HG02759 (cell line): Measurements from ENCODE around the gene PRICKLE2.

ENCODE experiments used
- ATAC-seq: cut with Tn5 transposase; IDR thresholded peaks from one replicate; pipeline ENCODE4 v1.9.1; 2021; ENCODE audit warnings: mild to moderate bottlenecking, moderate library complexity; ENCODE audit not compliant: unreplicated experiment

PRICKLE2 gene

DNA sequence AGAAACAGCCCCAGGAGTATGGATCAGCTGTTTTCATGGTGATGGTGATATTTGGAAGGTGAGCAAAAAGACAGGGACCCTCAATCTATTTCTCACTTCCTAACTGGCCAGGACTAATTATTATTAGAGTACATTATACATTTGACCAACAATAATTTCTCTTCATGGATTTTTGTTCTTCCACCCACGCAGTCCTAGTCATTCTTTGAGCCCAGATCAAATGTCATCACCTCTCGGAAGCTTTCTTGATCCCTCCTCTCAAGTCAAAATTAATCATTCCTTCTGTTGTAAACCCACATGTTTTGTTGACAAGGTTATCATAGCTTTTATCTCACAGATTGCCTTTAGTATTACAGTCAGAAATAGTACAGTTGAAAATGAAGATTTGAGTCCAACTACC, 29.2 kb upstream of the PRICKLE2 start:
- no peak for ATAC-seq

DNA sequence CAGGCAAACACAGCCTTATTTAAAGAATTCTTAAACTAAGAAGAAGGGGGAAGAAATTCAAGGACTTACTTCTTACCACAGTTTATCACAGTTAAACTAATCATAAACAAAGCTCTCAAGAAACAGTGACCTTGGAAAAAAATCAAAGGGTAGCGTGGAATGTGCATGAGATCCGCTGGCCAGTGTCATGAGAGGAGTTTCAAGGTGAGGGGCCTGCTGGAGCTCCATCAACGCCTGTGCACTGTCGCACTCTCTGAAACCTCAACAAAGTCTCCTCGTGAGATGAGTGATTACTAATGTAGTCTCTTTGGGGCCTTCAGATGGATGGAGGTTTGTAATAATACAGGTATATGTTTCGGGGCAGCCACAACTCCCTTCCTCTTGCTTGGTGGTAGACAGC, 28.4 kb upstream of the PRICKLE2 start:
- ATAC-seq, result no peak

- ATAC-seq, result no peak
Measured at GRCh38 chr3:64251019-64251418, 25.8 kb upstream of the PRICKLE2 start.

DNA sequence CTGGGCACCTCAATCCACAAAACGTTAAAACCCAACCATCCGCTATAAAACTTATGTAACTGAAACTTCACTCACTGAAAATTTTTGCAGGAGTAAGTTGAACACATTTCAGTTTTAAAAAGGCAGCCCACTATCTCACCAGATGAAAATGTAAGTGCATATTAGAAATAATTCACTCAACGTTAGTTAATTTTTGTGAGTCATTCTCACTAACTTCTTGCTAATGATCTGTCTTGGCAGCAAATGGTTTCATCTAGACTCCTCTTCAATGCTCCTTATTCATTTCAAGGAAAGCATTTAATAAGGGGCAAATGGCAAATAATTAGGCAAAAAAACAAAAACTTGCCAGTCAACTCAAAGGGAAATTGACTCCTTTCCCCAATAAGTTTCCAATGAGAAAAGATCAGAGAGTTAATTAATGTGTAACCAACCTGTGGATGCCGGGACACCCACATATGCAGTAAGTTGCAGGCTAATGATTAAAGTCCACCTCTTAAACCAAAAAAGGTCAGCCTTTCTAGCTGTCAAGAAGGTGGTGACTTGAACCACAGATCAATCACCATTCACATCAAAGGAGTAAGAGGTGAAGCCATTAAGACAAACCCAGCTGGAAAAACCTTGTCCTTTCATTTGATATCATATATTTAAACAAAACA, 22.9 kb upstream of the PRICKLE2 start:
- no peak for ATAC-seq

DNA sequence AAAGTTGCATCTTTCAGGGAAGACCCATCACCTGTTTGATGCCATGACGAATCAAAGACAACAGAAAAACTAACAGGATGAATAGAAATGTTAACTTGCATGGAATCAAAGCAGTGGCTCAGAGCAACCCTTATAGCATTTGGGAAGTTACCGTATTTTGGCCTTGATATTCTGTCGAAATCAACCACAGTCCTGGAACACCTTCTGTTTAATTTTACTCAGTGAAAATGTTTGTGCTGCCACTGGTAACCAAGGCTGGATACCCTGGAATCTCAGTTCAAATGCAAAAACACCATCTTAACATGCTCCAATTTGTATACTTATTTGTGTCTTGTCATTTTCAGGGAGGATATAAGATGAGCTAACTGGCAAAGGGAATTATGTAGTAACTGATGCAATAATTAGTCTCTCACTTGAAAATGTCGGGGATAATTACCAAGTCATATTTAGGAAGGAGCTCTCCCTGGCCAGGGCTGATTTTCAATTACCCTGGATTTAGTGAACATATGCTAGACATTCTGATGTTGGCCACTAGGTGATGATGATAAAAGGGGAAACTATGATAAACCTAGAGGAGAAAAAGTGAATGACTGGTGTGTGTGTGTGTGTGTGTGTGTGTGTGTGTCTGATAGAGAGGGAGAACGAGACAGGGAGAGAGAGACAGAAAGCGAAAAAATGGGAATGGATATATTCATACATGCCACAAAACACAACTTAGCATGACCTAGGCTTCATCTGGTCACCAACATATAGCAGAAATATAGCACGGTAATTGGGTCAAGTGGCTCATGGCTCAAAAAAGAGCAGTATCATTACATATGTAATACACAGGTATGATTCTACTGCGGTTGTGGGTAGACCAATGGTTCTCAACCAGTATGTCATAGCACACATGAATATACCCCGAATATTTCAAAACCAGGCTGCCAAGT, 19.0 kb upstream of the PRICKLE2 start:
- no peak for ATAC-seq

DNA sequence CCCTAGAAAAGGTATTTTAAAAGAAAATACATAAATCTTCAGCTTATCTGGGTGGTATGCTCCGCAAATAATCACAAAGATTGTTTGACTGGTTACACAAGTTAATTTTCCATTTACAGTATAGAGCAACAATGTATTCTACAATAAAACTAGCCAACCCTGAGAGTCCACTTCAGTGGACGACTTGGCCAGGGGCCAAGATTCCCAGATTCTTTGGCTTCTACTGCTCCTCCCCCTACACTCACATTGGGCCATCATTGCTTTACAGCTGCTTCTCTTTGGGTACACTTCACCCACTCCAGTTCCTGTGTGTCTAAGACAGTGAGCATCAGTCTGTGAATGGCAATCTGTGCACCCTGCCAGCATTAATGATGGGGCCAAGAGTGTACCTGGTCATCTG, 17.2 kb upstream of the PRICKLE2 start:
- no peak for ATAC-seq

DNA sequence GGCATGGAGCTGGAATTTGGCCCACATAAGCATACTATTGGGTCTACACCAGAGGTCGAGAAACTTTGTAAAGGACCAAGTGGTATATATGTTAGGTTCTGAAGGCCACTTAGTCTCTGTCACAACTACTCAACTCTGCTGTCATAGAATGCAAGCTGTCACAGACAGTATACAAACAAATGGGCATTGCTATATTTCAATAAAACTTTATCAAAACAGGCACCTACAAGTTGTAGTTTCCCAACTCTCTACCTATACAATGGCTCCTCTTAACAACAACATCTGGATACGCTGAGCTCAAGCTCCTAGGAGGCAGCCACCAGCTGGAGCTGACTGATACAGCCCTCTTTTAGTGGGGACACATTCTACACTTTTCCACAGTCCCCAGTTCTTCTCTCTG, 15.7 kb upstream of the PRICKLE2 start:
- ATAC-seq, result no peak

DNA sequence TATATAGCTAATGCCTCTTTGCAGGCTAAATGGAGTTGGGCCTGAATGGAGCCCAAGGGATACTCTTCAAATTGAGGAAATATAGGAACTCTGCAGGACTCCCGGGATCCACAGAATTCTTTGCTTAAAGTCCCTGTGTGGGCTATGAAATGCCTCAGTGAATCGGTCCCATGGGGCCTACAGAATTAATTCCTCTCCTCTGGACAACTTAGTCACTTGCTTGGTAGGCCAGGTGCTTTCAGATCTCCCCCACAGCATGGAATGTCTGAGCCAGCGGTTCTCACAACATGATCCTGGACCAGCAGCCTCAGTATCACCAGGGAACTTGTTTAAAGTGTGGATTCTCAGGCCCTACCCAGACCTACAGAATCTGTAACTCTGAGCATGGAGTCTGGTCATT, 15.1 kb upstream of the PRICKLE2 start:
- ATAC-seq, result no peak

- ATAC-seq, result no peak
Measured at GRCh38 chr3:64239841-64240240, 14.6 kb upstream of the PRICKLE2 start.

GRCh38 chr3:64238971-64239667, 13.9 kb upstream of the PRICKLE2 start:
- ATAC-seq, result no peak

DNA sequence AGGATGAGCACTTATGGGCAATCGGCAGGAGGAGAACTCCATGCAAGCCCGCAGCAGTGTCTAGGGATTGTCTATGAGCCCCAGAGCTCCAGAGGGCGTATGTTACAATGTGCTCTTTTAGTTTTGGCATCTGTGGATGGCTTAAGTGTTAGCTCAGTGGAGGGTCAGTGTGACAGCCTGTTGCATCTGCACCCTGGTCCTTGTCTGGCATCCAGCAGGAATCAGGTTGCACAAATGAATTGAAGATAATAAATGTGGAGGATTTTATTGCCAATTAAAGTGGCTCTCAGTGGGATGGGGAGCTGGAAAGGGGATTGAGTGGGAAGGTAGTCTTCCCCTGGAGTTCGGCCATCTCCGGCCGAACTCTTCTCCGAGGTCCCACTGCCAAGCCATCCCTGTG, 11.8 kb upstream of the PRICKLE2 start:
- ATAC-seq, result no peak

GRCh38 chr3:64235605-64236004, 10.3 kb upstream of the PRICKLE2 start:
- ATAC-seq, result no peak

DNA sequence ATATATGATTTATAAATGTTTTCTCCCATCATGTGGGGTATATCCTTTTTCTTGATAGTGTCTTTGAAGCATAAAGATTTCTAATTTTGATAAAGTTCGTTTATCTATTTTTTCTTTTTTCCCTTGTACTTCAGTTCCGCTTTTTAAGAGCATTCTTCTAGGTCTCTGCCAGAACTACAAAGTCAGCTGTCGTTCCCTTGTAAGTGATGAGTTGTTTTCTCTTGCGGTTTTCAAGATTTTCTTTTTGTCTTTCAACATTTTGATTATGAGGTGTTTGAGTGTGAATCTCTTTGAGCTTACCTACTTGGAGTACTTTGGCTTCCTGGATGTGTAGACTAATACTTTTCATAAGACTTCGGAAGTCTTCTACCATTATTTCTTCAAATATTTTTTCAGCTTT, 9.3 kb upstream of the PRICKLE2 start:
- ATAC-seq, result no peak

DNA sequence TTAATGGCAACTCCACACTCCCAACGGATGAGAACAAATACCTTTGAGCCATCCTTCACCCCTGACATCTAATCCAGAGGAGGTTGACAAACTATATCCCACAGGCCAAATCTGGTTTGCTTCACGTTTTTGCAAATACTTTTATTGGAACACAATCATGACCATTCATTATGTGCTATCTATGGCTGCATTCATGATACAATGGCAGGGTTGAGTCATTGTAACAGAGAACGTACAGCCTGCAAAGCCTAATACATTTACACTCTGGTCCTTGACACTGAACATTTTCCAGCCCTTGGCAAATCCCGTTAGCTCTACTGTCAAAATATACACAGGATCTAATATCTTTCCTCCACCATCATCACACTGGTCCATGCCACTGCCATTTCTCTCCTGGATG, 7.6 kb upstream of the PRICKLE2 start:
- ATAC-seq, result no peak

DNA sequence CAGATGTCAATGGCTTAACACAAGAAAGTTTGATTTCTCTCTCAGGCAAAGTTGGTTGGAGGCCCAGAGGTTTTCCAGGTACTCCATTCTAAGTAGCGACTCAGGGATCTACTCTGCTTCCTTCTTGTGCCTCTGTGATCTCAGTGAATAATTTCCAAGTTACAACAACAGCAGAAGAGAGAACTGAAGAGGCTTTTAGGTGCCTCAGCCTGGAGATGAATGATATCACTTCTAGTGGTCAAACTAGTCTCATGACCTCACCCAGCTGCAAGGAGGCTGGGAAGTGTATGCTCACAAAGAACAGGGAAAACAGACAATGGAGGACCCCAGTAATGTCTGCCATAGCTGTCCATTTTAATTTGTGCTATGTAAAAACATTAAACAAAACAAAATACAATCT, 4.6 kb upstream of the PRICKLE2 start:
- no peak for ATAC-seq

DNA sequence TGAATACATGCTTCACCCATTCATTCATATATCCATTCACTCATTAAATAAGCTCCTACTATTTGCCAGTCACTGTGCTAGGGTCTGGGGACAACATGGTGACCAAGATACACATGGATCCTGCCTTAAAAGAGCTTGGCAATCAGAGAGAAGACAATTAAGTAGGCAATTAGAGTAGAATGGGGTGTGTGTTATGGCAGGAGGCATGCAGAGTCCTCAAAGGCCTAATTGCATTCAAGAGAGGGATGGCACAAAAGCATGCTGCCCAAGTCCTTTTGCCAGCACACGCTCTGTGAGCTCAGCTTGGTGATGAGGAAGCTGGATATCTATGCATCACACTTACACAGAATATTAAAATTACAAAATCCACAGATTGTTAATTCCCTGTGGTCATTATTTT, 2.8 kb upstream of the PRICKLE2 start:
- no peak for ATAC-seq

GRCh38 chr3:64226730-64227129, 1.5 kb upstream of the PRICKLE2 start:
- no peak for ATAC-seq

DNA sequence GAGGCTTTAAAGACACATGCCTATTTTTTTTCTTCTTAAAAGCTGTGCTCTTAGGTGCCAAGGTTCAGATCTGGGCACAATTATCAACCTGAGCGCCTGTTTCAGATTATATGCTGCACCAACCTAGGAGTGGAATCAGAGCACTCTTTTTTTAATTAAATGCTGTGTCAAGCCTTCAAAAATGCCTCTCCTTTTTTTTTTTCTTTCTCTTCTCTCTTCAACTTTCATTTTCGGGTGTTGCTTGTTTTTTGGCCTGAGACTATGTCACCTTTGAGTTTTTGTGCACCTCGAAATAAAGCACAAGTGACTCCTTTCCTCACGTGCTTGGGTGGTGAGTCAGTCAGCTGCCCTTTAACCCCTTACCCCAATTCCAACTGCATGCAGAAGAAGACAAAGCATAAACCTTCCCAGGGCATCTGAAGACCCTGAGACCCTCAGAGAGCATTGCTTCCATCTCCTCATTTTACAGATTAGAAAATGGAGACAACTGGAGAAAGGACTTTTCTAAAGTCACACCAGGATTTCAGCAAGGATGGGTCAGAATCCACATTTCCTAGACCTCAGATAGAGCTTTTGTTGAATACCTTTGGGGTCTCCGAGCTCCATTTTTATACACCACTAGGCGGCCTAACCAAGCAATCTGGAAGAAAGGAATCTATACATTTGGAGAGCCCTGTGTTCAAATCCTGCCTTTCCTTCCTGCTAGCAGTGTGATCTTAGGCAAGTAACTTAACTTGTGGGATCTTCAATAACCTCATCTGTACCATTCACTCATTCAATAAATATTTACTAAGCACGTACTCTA, 631 bp upstream of the PRICKLE2 start:
- ATAC-seq, result peak; percentile 20

DNA sequence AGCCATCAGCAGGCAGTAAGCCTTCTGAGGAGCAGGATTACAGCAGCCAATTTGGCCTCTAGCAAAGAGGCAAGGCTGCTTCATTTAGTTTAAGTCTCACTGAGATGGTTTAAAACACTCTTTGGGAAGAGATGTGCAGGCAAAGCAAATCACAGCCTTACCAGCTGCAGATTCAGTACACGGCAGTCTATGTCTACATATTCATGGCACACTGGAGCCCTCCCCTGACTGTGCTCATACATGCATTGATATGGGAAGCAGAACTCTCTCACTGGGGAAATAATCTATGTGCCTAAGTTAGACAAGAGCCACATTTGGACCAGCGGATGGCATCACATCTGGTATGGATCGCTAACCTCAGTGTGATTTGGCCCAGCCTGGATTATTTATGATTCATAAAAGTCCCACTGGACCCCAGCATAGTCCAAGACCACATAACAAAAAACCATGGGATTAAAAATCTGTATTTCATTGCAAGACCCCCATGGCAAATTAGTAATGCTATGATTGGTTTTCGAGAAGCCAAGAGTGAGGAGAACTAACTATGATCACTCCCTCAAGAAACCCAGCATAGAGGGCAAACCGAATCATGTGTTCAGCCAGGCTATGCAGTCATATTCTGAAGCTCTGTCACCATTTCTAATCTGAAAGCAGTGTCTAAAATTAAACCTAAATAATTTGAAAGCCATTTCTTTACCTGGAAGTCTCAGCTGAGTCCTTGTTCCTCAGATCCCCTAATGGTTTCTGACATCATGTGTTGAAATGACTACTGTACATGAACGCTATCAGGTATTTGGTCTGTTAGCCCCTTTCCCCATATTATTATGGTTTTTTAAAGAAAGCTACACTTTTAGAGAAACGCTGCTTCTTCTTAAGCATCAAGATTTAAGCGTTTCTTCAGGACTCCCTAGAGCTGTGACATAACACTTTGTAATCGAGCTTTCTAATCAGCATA, 1.2 kb downstream of the PRICKLE2 start:
- ATAC-seq, result no peak
